Lower leg skin (tissue), 3 donors: ENCODE results near the gene KSR2.

Experiments used
- POLR2A ChIP-seq, 2 donors: fragments of 450-650 bp; IDR thresholded peaks; one replicate each; pipeline ENCODE4 v1.6.1; 2016 to 2017; ENCODE audit warnings: antibody characterized with exemption in 2 of 2, mild to moderate bottlenecking in 1 of 2, moderate library complexity in 1 of 2
- TF ChIP-seq, protein P1 (sequence below), 3 donors: fragments of 450-650 bp; IDR thresholded peaks; one replicate each; pipeline ENCODE4 v1.5.1; 2016; ENCODE audit warnings: antibody characterized with exemption in 3 of 3, mild to moderate bottlenecking in 3 of 3, moderate library complexity in 2 of 3

DNA sequence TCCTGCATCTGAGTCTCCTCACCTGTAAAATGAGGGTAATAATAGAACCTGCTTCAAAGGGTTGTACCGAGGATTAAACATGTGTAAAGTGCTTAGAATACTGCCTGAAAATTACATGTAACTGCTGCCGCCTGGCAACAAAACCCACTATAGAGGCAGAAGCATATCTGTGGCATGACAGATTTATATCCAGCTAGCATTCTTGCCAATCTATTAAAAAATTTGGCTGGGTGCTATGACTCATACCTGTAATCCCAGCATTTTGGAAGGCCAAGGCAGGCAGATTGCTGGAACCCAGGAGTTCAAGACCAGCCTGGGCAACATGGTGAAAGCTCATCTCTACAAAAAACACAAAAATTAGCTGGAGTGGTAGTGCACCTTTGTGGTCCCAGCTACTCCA is 16.4 kb upstream of the KSR2 start:
- TF ChIP-seq, protein P1, sequence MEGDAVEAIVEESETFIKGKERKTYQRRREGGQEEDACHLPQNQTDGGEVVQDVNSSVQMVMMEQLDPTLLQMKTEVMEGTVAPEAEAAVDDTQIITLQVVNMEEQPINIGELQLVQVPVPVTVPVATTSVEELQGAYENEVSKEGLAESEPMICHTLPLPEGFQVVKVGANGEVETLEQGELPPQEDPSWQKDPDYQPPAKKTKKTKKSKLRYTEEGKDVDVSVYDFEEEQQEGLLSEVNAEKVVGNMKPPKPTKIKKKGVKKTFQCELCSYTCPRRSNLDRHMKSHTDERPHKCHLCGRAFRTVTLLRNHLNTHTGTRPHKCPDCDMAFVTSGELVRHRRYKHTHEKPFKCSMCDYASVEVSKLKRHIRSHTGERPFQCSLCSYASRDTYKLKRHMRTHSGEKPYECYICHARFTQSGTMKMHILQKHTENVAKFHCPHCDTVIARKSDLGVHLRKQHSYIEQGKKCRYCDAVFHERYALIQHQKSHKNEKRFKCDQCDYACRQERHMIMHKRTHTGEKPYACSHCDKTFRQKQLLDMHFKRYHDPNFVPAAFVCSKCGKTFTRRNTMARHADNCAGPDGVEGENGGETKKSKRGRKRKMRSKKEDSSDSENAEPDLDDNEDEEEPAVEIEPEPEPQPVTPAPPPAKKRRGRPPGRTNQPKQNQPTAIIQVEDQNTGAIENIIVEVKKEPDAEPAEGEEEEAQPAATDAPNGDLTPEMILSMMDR (IDR thresholded peaks at IDR 0.05), result no peak
- TF ChIP-seq POLR2A (IDR thresholded peaks at IDR 0.05), result no peak
